Memory B cell (primary cell): Measurements from ENCODE around the gene TUFM.
"Not testable (repeated sequence)": the region's sequence is repeated elsewhere in the genome, so short reads cannot be mapped to it uniquely, and the experiment has no call there.

Source experiments
- ATAC-seq: fragments of 150-1000 bp; cut with Tn5 transposase; 2 replicates; pipeline ENCODE4 v1.10.0; 2021; ENCODE audit warnings: low read depth, mild to moderate bottlenecking, moderate library complexity
- DNase-seq, 2 donors: peaks; one replicate each; pipeline ENCODE4 v3.0.0; 2022; ENCODE audit warnings: low spot score in 2 of 2
- H3K27ac Mint-ChIP-seq: one replicate; pipeline ENCODE4 v1.8.0; 2022; ENCODE audit warnings: mild to moderate bottlenecking, moderate library complexity, mixed read lengths
- H3K27me3 Mint-ChIP-seq: one replicate; pipeline ENCODE4 v1.8.0; 2022; ENCODE audit warnings: mixed read lengths
- H3K36me3 Mint-ChIP-seq: one replicate; pipeline ENCODE4 v1.8.0; 2022; ENCODE audit warnings: mild to moderate bottlenecking, mixed read lengths
- H3K4me1 Mint-ChIP-seq: one replicate; pipeline ENCODE4 v1.8.0; 2022; ENCODE audit warnings: mixed read lengths
- H3K4me3 Mint-ChIP-seq: one replicate; pipeline ENCODE4 v1.8.0; 2022; ENCODE audit warnings: mild to moderate bottlenecking, moderate library complexity, mixed read lengths
- H3K9me3 Mint-ChIP-seq: one replicate; pipeline ENCODE4 v1.8.0; 2022; ENCODE audit warnings: mixed read lengths

Gene TUFM

GRCh38 chr16:28879261-28879840 is 33.2 kb upstream of the TUFM start:
- ATAC-seq, result peak; percentile 52
- Mint-ChIP-seq H3K27me3 (peaks cover 17% of the 10 kb centered on the region), H3K36me3 (peaks cover 2% of the 10 kb centered on the region), H3K4me3 (peak overlapping the region; percentile 87), H3K27ac (no peak overlapping the region), H3K9me3 (no peaks in the 10 kb centered on the region), H3K4me1 (peaks cover 19% of the 10 kb centered on the region)
- no peak for DNase-seq

GRCh38 chr16:28878083-28878926 is 32.2 kb upstream of the TUFM start, which contains the start of gene ATP2A1:
Gene ATP2A1 (plus strand): TSS chr16:28878488. CDS start chr16:28878672, 184 bp downstream.
- no peak for ATAC-seq
- Mint-ChIP-seq H3K9me3 (no peaks in the 10 kb centered on the region), H3K4me1 (peaks cover 16% of the 10 kb centered on the region), H3K4me3 (peak within 1 kb of the TSS; percentile 87), H3K36me3 (peaks cover 2% of the 10 kb centered on the region), H3K27ac (no peak within 1 kb of the TSS), H3K27me3 (peaks cover 11% of the 10 kb centered on the region)
- no peak for DNase-seq

- ATAC-seq (no peak), DNase-seq (no peak)
- H3K36me3 Mint-ChIP-seq, result peaks cover 2% of the 10 kb centered on the region
- no peak overlapping the region for H3K27ac Mint-ChIP-seq
- peaks cover 11% of the 10 kb centered on the region for H3K27me3 Mint-ChIP-seq
- peak overlapping the region; percentile 67 for H3K4me3 Mint-ChIP-seq
- peaks cover 16% of the 10 kb centered on the region for H3K4me1 Mint-ChIP-seq
- no peaks in the 10 kb centered on the region for H3K9me3 Mint-ChIP-seq
Measured at GRCh38 chr16:28877655-28878000, 31.5 kb upstream of the TUFM start.

- no peak overlapping the region for H3K27ac Mint-ChIP-seq
Measured at GRCh38 chr16:28876973-28877654, 31.0 kb upstream of the TUFM start.

GRCh38 chr16:28876019-28876659 is 30.0 kb upstream of the TUFM start:
- no peak for DNase-seq
- Mint-ChIP-seq H3K36me3 (peaks cover 2% of the 10 kb centered on the region), H3K27me3 (peaks cover 7% of the 10 kb centered on the region), H3K27ac (no peak overlapping the region), H3K9me3 (no peaks in the 10 kb centered on the region), H3K4me1 (peaks cover 16% of the 10 kb centered on the region), H3K4me3 (no peak overlapping the region)
- no peak for ATAC-seq

More at GRCh38 chr16:28876973-28877654, 31.0 kb upstream of the TUFM start:
- Mint-ChIP-seq H3K4me1 (peaks cover 18% of the 10 kb centered on the region), H3K9me3 (no peaks in the 10 kb centered on the region), H3K4me3 (no peak overlapping the region), H3K27me3 (peaks cover 9% of the 10 kb centered on the region), H3K36me3 (peaks cover 2% of the 10 kb centered on the region)
- no peak for ATAC-seq
- no peak for DNase-seq

- no peak overlapping the region for H3K27ac Mint-ChIP-seq
- DNase-seq (no peak), ATAC-seq (no peak)
- peaks cover 2% of the 10 kb centered on the region for H3K36me3 Mint-ChIP-seq
- H3K9me3 Mint-ChIP-seq, result no peaks in the 10 kb centered on the region
- no peak overlapping the region for H3K4me3 Mint-ChIP-seq
- peaks cover 2% of the 10 kb centered on the region for H3K27me3 Mint-ChIP-seq
- peaks cover 11% of the 10 kb centered on the region for H3K4me1 Mint-ChIP-seq
Measured at GRCh38 chr16:28875134-28876018, 29.2 kb upstream of the TUFM start.

- Mint-ChIP-seq H3K4me1 (peaks cover 8% of the 10 kb centered on the region), H3K4me3 (no peak overlapping the region), H3K9me3 (no peaks in the 10 kb centered on the region), H3K27me3 (peaks cover 2% of the 10 kb centered on the region), H3K27ac (no peak overlapping the region), H3K36me3 (peaks cover 8% of the 10 kb centered on the region)
- no peak for DNase-seq
- ATAC-seq, result no peak
Measured at GRCh38 chr16:28874406-28874805, 28.3 kb upstream of the TUFM start.

GRCh38 chr16:28873543-28874201 is 27.5 kb upstream of the TUFM start:
- Mint-ChIP-seq H3K9me3 (no peaks in the 10 kb centered on the region), H3K36me3 (peaks cover 8% of the 10 kb centered on the region), H3K27me3 (peaks cover 2% of the 10 kb centered on the region), H3K4me1 (peaks cover 5% of the 10 kb centered on the region), H3K27ac (no peak overlapping the region), H3K4me3 (no peak overlapping the region)
- ATAC-seq (peak; percentile 99), DNase-seq (peak; percentile 66 to 73)

- H3K4me3 Mint-ChIP-seq, result no peak overlapping the region
- peaks cover 8% of the 10 kb centered on the region for H3K36me3 Mint-ChIP-seq
- peaks cover 4% of the 10 kb centered on the region for H3K4me1 Mint-ChIP-seq
- no peaks in the 10 kb centered on the region for H3K9me3 Mint-ChIP-seq
- no peak overlapping the region for H3K27ac Mint-ChIP-seq
- H3K27me3 Mint-ChIP-seq, result peaks cover 2% of the 10 kb centered on the region
- DNase-seq (no peak), ATAC-seq (no peak)
Measured at GRCh38 chr16:28872952-28873351, 26.8 kb upstream of the TUFM start.

GRCh38 chr16:28869201-28869600 is 23.1 kb upstream of the TUFM start:
- no peaks in the 10 kb centered on the region for H3K9me3 Mint-ChIP-seq
- H3K4me1 Mint-ChIP-seq, result peaks cover 20% of the 10 kb centered on the region
- H3K36me3 Mint-ChIP-seq, result peaks cover 16% of the 10 kb centered on the region
- no peak overlapping the region for H3K4me3 Mint-ChIP-seq
- no peak for ATAC-seq
- H3K27me3 Mint-ChIP-seq, result no peaks in the 10 kb centered on the region
- DNase-seq, result no peak
- no peak overlapping the region for H3K27ac Mint-ChIP-seq

- not testable (repeated sequence) for H3K4me3 Mint-ChIP-seq, H3K27me3 Mint-ChIP-seq, ATAC-seq, DNase-seq, H3K27ac Mint-ChIP-seq, H3K9me3 Mint-ChIP-seq
- peaks cover 25% of the 10 kb centered on the region for H3K4me1 Mint-ChIP-seq
- H3K36me3 Mint-ChIP-seq, result peaks cover 16% of the 10 kb centered on the region
Measured at GRCh38 chr16:28867646-28868045, 21.5 kb upstream of the TUFM start.

- Mint-ChIP-seq H3K27ac (no peak overlapping the region), H3K27me3 (no peaks in the 10 kb centered on the region), H3K36me3 (peaks cover 16% of the 10 kb centered on the region), H3K4me1 (peaks cover 22% of the 10 kb centered on the region), H3K4me3 (no peak overlapping the region), H3K9me3 (no peaks in the 10 kb centered on the region)
- DNase-seq (no peak), ATAC-seq (no peak)
Measured at GRCh38 chr16:28867241-28867640, 21.1 kb upstream of the TUFM start.

- peaks cover 22% of the 10 kb centered on the region for H3K4me1 Mint-ChIP-seq
- peaks cover 16% of the 10 kb centered on the region for H3K36me3 Mint-ChIP-seq
- H3K27ac Mint-ChIP-seq, result no peak overlapping the region
- ATAC-seq, result no peak
- no peaks in the 10 kb centered on the region for H3K9me3 Mint-ChIP-seq
- H3K27me3 Mint-ChIP-seq, result no peaks in the 10 kb centered on the region
- no peak for DNase-seq
- H3K4me3 Mint-ChIP-seq, result no peak overlapping the region
Measured at GRCh38 chr16:28866454-28866804, 20.3 kb upstream of the TUFM start.
